ENCODE data around the gene CCDC150.

CCDC150 gene

DNA sequence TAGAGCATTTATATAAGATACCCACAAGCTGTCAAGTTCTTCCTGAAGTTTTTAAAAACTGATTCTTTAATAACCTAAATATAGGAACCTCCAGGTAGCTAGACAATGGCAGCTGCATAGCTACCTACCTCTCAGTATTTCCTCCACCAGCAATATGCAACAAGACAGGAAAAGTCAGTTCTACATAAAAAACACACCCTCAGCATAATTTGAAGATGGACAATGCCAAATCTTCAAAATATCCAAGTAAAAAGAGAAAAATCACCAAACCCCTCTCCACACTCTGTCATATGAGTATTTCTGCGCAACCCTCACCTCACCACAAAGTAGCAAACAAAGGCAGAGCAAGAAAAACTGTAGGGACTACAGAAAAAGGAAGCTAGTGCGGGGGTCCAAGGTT is 108.6 kb downstream of the CCDC150 start:
- peak overlapping the region; percentile 3 for H3K4me3 Mint-ChIP-seq
- peaks cover 17% of the 10 kb centered on the region for H3K4me1 Mint-ChIP-seq (ENCODE audit: low read depth)
- H3K27me3 Mint-ChIP-seq (ENCODE audit: low read depth) = no peaks in the 10 kb centered on the region
- no peaks in the 10 kb centered on the region for H3K9me3 Mint-ChIP-seq
- H3K36me3 Mint-ChIP-seq (ENCODE audit: low read depth) = peaks cover 10% of the 10 kb centered on the region
- H3K27ac Mint-ChIP-seq = no peak overlapping the region

DNA sequence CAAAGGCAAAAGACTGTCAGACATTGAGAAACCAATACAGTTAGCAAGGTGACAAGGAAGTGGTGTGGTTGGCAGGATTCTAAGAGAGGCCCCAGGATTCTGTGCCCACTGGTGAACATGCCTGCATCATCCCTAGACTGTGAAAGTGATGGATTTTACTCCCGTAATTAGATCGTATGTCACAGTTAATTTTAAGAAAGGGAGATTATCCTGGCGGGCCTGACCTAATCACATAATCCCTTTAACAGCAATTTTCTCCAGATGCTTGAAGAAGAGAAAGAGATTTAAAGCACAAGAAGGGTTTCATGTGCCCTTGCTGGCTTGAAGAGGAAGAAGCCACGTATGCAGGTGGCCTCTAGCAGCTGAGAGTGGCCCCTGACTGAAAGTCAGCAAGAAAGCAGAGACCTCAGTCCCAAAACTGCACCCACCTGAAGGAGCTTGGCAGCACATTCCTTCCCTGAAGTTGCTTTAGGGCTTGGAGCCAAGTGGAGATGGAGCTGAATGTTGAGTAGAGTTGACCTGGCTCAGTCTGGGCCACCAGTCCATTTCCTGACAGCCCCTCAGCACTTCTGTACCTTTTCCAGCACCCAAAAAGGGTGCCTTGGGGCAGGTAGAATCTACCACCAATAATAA is 110.9 kb downstream of the CCDC150 start:
- Mint-ChIP-seq H3K27ac (no peak overlapping the region), H3K9me3 (peaks cover 16% of the 10 kb centered on the region), H3K36me3 (ENCODE audit: low read depth) (peaks cover 17% of the 10 kb centered on the region), H3K4me3 (no peak overlapping the region), H3K4me1 (ENCODE audit: low read depth) (peaks cover 17% of the 10 kb centered on the region), H3K27me3 (ENCODE audit: low read depth) (peaks cover 2% of the 10 kb centered on the region)

DNA sequence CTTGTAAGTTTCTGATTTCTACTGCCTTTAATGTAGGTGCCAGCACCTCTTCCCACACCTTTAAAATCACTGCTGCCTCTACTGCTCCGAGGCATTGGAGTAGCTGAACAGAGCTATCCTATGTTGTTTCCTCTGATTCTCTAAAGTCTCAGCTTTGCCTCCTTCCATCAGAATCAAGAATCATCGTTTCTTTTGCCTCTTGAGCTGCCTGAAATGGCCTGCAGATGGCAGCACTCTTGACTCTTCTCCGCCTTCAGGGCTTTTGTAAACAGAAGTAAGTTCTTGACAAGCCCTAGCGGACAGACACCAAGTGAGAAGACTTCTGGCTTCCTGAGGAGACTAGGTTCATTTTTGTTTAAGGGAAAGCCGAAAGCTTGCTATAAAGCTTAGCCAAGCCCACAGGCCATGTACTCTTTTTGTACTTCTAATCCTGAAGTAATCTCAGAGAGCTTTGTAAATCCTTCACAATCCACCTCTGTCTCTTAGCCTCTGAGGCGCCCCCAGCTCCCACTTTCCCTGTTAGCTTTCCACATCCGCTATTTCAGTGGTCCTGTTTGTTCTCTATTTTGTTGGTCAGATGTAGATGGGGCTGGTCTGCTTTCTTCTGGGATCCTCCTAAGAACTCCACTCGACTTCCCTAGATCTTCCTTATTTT is 111.6 kb downstream of the CCDC150 start:
- Mint-ChIP-seq H3K27me3 (ENCODE audit: low read depth) (peaks cover 4% of the 10 kb centered on the region), H3K9me3 (peaks cover 22% of the 10 kb centered on the region), H3K4me1 (ENCODE audit: low read depth) (peaks cover 17% of the 10 kb centered on the region), H3K4me3 (no peak overlapping the region), H3K27ac (no peak overlapping the region), H3K36me3 (ENCODE audit: low read depth) (peaks cover 24% of the 10 kb centered on the region)

DNA sequence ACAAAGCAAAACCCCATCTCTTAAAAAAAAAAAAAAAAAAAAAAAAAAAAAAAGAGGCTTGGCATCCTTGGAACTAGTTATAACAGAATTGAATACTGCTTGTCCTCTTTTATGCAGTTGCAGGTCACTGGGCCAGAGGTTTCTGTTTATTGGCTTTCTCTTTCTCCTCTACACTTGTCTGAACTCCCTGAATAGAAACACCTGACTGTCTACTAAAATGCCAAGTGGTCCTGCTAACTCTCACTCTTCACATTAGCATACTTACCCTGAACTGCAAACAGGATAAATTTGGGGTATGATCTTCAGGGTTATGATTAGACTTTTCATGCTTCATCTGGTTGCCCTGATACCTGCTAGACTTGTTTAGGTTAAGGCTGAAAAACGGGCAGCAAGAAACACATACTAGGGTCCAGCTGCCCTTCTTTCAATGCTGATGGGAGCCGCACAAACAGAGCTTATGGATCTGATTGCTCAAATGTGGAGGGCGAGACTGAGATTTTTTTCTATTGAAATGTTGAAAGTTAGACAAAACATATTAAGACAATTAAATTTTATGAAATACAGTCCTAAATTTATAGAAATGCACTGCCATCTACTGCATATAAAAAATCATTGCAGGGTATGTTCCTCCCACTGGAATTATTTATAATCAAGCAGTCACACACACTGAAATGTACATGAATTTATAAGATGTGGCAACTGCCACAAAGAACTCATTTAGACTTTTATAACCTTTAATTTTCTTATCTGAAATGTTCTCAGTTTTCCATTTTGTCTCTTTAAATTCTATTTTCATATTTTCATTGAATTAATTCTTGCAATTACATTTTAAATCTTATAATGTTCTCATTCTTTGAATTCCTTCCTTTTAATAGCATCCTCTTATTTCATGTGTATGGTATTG is 119.2 kb downstream of the CCDC150 start:
- Mint-ChIP-seq H3K27me3 (ENCODE audit: low read depth) (peaks cover 4% of the 10 kb centered on the region), H3K9me3 (peaks cover 27% of the 10 kb centered on the region), H3K4me3 (no peak overlapping the region), H3K27ac (no peak overlapping the region), H3K36me3 (ENCODE audit: low read depth) (peaks cover 43% of the 10 kb centered on the region), H3K4me1 (ENCODE audit: low read depth) (peaks cover 2% of the 10 kb centered on the region)

DNA sequence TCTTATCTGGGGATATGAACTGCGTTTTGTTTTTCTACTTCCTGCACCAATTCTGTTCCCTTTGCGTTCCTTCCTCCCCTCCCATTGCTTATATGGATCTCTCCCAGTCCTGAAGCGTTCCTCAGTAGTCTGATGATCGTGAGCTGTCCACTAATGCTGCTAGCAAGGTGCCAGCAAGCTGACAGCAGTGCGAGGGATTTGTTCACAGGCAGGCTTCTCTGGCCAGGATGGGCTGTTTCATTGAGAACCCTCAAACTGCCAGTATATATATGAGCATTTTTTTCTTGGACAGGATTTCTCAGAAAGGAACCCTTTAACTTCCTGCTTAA is 119.8 kb downstream of the CCDC150 start:
- Mint-ChIP-seq H3K36me3 (ENCODE audit: low read depth) (peaks cover 44% of the 10 kb centered on the region), H3K9me3 (peaks cover 21% of the 10 kb centered on the region), H3K27ac (no peak overlapping the region), H3K4me1 (ENCODE audit: low read depth) (peaks cover 2% of the 10 kb centered on the region), H3K4me3 (no peak overlapping the region), H3K27me3 (ENCODE audit: low read depth) (peaks cover 4% of the 10 kb centered on the region)

DNA sequence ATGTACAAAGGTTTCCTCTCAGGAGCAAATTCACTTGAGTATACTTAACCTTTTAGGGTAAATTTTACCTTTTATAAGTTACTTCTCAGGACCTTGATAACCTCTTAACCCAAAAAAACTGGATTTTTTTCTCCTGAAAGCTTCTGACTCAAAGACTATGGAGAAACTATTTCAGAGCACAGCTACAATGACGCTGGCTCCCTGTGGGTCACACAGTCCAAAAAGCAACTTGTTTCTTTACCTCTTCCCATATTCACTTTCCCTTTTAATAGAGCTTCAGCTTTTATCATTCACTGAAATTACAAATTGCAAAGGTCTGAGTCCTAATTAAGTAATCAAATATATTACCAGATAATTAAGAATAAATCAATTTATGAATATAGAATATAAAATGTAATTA is 127.6 kb downstream of the CCDC150 start:
- Mint-ChIP-seq H3K36me3 (ENCODE audit: low read depth) (peaks cover 32% of the 10 kb centered on the region), H3K4me3 (no peak overlapping the region), H3K4me1 (ENCODE audit: low read depth) (no peaks in the 10 kb centered on the region), H3K9me3 (no peaks in the 10 kb centered on the region), H3K27ac (no peak overlapping the region), H3K27me3 (ENCODE audit: low read depth) (no peaks in the 10 kb centered on the region)

Data from T-helper 1 cell treated with Interleukin-12 subunit alpha and Interleukin-12 subunit beta and Interleukin-4 antibody, amounts not matched to agents 30 μg/mL and 1 μg/mL, for 36 hours (primary cell).